SK-N-MC (cell line): ENCODE measurements around the gene ZCWPW2.

Experiments
- EZH2 ChIP-seq: fragments of 200-600 bp; sonication (generic); IDR thresholded peaks from one replicate; pipeline ENCODE4 v1.6.1; 2017; ENCODE audit warnings: antibody characterized with exemption
- POLR2AphosphoS5 ChIP-seq: IDR thresholded peaks from 2 replicates; pipeline ENCODE4 v1.6.1; 2012; ENCODE audit warnings: mild to moderate bottlenecking, low read depth, low read length, borderline replicate concordance

- TF ChIP-seq EZH2 (no peak), POLR2AphosphoS5 (no peak)
These were observed 40.3 kb upstream of the ZCWPW2 start for GRCh38 chr3:28308196-28308595.
